ENCODE measurements around the gene PSPN. TPM values are rescaled to one million over a fixed set of nuclear protein-coding genes. Genes with fewer than 3 reads are reported as not detected.

PSPN gene
- total RNA-seq, 1 donor from 2014 or later, result 5.2 TPM

GRCh38 chr19:6413721-6414643 lies 38.2 kb upstream of the PSPN start:
- DNase-seq (ENCODE audit: low read depth), result no peak
- H3K4me3 ChIP-seq (ENCODE audit: low read depth, low read length), result no peak overlapping the region
- no peak for TF ChIP-seq CTCF (conservative IDR thresholded peaks at IDR 0.05; ENCODE audit: low read depth, low read length)

GRCh38 chr19:6413291-6413690 lies 37.6 kb upstream of the PSPN start:
- no peak overlapping the region for H3K4me3 ChIP-seq (ENCODE audit: low read depth, low read length)
- no peak for DNase-seq (ENCODE audit: low read depth)
- TF ChIP-seq CTCF (conservative IDR thresholded peaks at IDR 0.05; ENCODE audit: low read depth, low read length), result no peak

- DNase-seq (ENCODE audit: low read depth), result no peak
These were observed 36.8 kb upstream of the PSPN start for GRCh38 chr19:6412447-6413091.

GRCh38 chr19:6412061-6412446 lies 36.3 kb upstream of the PSPN start:
- H3K4me3 ChIP-seq (ENCODE audit: low read depth, low read length), result no peak overlapping the region
- DNase-seq (ENCODE audit: low read depth), result no peak

More at GRCh38 chr19:6412447-6413091, 36.8 kb upstream of the PSPN start:
- no peak overlapping the region for H3K4me3 ChIP-seq (ENCODE audit: low read depth, low read length)
- peak; percentile 79 for TF ChIP-seq CTCF (conservative IDR thresholded peaks at IDR 0.05; ENCODE audit: low read depth, low read length)

GRCh38 chr19:6409346-6409745 lies 33.6 kb upstream of the PSPN start:
- no peak overlapping the region for H3K4me3 ChIP-seq (ENCODE audit: low read depth, low read length)
- no peak for DNase-seq (ENCODE audit: low read depth)
- no peak for TF ChIP-seq CTCF (conservative IDR thresholded peaks at IDR 0.05; ENCODE audit: low read depth, low read length)

More at GRCh38 chr19:6412061-6412446, 36.3 kb upstream of the PSPN start:
- no peak for TF ChIP-seq CTCF (conservative IDR thresholded peaks at IDR 0.05; ENCODE audit: low read depth, low read length)

GRCh38 chr19:6406401-6406800 lies 30.7 kb upstream of the PSPN start:
- no peak for DNase-seq (ENCODE audit: low read depth)
- TF ChIP-seq CTCF (conservative IDR thresholded peaks at IDR 0.05; ENCODE audit: low read depth, low read length), result no peak
- H3K4me3 ChIP-seq (ENCODE audit: low read depth, low read length), result no peak overlapping the region
